GM21619 (cell line): Measurements from ENCODE around the gene CENPU.
"Not testable (repeated sequence)": the region's sequence is repeated elsewhere in the genome, so short reads cannot be mapped to it uniquely, and the experiment has no call there.

ENCODE experiments used
- ATAC-seq: cut with Tn5 transposase; IDR thresholded peaks from one replicate; pipeline ENCODE4 v1.9.1; 2021; ENCODE audit not compliant: unreplicated experiment

The CENPU gene

DNA sequence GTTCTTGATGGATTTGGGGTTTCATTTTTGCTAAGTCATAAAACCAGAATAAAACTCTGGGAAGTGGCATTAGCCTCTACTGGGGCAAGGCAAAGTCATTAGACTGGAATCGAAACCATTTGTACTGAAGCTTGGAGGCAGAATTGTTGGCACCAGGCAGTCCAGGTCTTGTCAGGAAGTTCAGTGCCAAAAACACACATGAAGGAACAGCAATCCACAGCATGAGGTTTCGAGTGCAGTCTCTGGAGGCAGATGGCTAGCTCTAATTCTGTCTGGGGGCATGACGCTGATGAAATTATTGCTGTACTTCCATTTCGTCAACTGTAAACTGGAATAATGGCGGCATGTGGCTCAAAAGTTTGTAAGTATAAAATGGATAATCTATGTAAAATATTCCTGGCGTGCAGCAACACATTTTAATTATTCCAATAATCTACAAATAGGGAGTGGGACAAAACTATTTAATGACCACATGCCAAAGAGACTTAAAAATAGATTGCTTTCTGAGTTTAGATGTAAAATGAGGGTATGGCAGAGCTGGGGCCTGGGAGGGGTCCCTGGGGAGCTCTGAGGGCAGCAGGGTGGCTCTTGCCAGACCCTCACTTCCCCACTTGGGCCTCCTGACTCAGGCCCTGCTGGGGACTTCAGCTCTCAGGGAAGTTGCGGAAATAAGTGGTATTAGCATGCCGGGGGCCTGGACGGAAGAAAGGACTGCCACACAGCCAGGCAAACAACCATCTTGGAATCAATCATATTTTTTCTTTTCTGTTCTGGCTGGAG is 18.8 kb upstream of the CENPU start:
- ATAC-seq: no peak

DNA sequence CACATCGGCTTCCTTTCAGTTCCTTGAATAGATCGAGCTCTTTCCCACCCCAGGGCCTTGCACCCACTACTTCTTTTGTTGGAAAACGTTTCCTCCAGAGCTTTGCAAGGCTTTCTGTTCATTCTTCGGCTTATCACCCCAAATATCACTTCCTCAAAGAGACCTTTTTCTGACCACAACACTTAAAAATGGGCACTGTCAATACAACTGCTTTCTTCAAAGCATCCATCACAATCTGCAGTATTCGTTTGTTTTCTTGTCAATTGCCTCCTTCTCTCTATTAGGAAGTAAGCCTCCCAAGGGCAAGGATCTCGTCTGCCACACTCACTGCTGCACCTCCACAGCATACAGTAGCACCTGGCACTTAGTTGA is 17.7 kb upstream of the CENPU start:
- no peak for ATAC-seq

DNA sequence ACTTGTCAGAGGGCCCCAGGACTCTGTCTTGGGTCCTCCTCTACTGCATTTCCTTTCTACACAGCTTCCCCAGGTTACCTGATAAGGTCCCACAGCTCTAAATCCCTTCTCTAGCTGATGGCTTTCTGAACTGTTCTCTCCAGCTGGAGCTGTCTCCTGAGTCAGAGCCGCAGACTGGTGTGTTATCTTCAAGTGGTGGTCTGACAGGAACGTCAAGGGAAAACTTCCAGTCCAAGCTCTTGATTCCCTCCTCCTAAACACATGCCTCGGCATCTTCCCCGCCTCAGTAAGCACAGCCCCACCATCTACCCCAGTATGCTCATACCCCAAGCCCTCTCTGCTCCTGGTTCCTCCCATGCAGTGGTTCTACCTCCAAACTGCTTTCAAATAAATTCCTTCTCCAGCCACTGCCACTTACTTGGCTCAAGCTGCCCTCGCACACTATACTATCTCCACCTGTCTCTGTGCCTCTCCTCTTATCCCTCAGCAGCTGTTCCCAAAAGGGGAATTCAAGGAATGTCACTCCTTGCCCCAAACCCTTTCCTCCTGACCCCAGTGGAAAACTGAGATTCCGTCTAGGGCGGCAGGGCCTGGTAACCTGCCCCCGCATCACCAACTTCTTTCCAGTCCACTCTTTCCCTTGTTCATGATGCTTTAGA is 17.2 kb upstream of the CENPU start:
- ATAC-seq: no peak

DNA sequence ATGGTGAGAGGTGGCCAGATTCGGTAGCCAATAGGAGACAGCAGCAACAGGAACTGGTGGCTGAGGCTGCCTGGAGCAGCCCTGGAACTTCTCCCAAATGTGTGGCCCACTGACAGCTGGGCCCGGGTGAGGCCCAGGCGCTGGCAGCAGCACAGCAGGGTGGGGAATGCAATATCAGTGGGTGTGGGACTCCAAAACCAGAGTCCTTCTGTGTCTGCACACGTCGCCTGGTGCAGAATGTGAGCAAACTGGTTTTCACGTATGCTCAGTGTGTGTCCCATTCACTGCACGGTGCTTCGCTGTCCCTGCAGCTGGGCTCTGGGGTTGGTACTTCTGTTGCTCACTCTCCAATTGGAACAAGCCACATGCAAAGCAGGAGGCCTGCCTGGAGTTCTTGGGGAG is 14.4 kb upstream of the CENPU start:
- no peak for ATAC-seq

DNA sequence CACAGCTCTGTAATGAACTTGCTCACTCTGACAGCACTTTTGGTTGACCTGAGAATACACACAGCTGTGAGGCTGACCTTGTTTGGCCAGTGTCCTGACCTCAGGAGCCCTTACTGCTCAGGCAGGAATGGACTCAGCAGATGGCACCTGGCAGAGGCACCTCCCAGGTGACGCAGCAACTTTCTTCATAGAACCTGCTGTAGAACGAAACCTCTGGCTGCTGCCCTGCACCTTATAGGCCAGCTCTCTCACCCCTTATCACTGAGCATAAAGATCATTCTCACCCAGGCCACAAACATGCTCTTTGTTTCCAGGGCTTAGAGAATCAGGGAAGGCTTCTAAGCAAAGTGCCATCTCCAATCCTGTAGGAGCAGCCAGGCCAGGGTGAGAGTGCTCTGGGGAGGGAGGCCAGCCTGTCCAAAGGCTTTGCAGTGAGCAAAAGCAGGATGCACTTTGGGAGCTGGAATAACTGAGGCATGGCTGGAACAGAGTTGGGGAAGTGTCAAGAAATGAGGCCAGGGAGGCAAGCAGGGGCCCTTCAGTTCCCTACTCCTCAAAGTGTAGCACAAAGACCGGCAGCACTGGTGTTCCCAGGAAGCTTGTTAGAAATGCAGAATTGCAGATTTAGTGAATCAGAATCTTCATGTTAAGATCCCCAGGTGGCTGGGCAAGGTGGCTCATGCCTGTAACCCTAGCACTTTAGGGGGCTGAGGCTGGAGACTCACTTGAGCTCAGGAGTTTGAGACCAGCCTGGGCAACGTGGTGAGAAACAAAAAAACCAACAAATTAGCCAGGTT is 13.3 kb upstream of the CENPU start:
- no peak for ATAC-seq

DNA sequence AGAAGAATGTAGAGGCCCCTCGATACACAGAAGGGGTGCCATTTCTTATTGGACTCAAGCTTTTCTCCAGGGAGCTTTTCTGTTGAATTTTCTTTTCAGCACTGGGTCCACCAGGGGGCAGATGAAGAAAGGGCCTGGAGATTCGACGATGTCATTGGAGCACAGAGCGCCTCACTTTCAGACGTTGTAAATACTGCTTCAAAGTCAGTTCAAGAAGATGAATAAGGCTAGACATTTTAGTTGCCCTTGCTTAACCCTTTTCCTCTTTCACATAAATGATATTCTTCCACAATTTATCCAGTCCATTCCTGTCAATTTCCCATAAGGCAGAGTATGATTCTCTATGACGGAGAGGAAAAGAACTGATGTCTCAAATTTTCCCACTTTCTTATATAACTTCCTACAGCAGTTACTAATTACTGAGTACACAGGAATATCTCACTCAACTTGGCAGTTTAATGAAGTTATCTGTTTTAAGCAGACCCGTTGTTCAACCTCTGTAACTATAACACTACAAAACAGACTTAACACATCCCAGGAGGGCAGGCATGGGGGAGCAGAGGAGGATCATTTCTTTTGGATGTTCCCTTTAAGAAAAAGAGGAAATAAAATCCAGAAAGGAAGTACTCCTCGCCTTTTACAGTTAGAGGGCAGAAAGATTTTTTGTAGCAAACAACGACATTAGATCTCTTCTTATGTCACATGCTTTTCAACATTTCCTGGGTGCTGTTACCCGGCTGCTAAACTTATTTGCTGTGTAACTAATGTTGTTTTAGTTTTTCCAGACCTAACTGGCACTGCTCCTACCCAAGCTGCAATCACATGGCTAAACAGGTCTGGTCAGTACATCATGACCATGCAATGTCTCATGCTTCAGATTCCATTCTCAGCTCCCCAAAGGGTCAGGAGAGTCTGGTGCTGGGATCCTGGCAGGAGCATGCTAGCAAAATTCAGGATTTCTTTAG is 12.2 kb upstream of the CENPU start:
- no peak for ATAC-seq

DNA sequence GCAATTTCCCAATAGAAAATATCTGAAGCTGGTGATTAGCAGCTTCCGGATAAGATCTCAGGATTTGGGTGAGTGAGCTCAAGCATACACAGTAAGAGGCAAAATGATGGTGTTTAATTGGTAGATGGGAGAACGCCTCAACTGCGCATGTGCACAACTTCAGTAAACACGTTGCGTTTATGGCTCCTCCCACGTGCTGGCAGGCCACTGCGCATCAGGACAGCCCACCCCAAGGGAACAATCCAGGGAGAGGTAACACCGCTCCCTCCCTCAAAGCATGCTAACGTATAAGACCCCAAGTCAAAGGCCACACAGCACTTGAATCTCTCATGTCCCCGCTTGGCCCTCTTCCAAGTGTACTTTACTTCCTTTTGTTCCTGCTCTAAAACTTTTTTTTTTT is 10.3 kb upstream of the CENPU start:
- ATAC-seq: no peak

DNA sequence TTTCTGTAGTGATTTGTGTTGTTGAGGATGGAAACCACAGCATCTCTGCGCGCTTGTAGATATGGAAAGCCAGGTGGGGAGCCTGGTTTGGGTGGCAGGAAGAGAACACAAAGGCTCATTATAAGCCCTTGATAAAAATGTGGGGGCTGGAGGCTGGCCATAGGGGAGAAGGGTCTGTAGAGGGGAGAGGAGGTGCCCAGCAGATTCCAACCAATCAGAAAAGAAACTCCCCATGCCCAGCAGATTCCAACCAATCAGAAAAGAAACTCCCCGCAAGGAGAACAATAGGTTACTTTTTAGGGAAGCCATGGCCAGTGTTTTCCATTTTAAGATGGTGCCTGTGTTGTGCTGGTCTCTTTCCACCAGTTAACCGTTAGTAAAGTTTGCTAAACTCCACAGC is 9.8 kb upstream of the CENPU start:
- no peak for ATAC-seq

DNA sequence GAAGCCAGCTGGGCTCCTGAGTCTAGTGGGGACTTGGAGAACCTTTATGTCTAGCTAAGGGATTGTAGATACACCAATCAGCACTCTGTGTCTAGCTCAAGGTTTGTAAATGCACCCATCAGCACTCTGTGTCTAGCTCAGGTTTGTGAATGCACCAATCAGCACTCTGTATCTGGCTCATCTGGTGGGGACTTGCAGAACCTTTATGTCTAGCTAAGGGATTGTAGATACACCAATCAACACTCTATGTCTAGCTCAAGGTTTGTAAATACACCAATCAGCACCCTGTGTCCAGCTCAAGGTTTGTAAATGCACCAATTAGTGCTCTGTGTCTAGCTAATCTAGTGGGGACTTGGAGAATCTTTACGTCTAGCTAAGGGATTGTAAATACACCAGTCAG is 7.8 kb upstream of the CENPU start:
- ATAC-seq: not testable (repeated sequence)

DNA sequence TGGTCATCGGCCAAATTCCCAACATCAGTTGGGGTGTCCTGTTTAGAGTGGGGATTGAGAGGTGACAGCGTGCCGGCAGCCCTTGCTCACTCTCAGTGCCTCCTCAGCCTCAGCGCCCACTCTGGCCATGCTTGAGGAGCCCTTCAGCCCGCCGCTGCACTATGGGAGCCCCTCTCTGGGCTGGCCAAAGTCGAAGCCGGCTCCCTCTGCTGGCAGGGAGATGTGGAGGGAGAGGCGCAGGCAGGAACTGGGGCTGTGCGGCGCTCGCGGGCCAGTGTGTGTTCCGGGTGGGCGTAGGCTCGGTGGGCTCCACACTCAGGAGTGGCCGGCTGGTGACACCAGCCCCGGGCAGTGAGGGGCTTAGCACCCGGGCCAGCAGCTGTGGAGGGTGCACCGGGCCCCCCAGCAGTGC is 7.1 kb upstream of the CENPU start:
- no peak for ATAC-seq

DNA sequence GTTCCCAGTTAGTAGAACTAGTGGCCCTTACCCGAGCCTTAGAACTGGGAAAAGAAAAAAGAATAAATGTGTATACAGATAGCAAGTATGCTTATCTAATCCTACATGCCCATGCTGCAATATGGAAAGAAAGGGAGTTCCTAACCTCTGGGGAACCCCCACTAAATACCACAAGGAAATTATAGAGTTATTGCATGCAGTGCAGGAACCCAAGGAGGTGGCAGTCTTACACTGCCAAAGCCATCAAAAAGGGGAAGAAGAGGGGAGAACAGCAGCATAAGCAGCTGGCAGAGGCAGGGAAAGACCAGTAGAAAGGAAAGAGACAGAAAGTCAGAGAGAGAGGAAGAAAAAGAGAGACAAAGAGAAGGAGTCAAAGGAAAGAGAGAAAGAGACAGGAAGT is 5.7 kb upstream of the CENPU start:
- ATAC-seq: not testable (repeated sequence)

DNA sequence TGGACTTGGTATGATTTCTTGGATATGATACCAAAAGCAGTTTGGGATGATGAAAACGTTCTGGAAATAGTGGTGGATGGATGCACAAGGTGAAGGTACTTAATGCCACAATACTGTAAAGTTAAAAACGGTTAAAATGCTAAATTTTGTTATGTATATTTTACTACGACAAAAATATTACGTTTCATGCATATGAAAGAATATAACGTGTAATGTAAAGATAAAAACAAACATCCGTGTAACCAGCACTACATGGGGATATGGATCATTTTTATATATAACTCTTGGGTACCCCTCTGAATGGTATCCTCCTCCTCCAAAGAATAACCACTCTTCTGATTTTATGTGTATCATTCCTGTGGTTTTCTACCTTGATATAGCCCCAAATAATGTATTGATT is 862 bp upstream of the CENPU start:
- ATAC-seq: no peak

DNA sequence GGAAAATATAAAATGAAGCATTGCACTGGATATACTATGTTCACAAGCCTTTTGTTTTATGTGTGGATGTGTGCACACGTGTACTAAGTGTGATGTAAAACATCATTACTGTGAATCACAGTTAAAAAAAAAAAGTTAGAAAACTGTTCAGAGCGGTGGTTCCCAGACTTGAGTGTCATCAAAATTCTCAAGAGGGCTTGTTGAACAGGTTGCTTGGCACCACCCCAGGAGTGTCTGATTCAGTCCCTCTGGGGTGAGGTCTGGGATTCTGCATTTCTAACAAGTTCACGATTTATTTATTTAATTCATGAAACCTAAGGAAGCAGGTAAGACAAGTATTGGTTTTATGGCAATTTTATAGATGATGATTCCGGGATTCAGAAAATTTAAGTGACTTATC is 1.8 kb downstream of the CENPU start:
- ATAC-seq: no peak

DNA sequence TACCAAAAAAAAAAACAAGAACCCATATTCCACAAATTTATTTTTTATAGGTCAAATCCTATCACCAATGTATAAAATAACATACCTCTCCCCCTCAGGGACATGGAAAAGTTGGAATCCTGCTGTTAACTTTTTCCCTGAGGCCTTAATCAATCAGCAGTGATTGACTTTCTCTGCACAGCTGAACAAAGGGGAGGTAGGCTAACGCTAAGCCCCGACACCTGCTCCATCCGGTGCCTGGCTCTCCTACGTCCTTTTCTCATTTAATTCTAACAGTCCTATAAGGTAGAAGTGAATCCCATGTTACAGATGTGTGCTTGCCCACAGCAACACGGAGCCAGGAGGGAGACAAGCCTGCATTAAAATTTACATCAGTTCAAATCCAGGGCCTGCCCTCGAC is 2.8 kb downstream of the CENPU start:
- ATAC-seq: no peak

DNA sequence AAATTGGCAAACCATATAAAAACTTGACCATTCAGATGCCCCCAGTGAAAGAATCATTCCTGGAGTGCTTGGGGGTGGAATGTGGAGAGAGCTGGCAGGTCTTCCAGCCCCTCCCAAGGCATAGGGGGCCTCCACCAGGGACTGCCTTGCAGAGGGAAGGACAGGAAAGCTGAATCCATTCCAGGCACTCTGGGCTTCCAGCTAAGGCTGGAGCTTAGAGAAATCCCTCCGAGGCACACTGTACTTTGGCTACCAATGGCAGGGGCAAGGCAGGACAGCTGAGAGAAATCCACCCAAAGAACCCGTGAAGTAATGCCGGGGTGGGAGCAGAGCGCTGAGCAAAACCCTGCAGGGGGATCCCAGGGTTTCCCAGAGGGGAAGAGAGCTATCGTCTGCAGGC is 4.0 kb downstream of the CENPU start:
- ATAC-seq: no peak

DNA sequence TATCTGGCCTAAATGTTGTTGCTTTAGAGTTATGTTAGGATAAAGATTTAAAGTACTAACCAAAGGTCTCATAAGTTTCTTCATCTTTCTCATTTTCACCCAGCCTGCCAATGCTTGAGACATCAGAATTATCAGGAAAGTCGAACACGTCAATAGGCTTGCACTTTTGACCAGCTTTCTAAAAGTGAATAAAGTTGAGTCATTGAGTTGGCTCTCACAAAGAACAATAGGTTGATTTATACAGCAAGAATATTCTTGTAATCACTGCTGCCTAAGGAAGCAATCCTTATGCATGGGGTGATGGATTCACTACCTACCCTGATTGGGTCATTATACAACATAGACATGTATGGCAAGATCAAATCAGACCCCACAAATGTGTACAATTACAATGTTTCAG is 5.0 kb downstream of the CENPU start:
- ATAC-seq: no peak

DNA sequence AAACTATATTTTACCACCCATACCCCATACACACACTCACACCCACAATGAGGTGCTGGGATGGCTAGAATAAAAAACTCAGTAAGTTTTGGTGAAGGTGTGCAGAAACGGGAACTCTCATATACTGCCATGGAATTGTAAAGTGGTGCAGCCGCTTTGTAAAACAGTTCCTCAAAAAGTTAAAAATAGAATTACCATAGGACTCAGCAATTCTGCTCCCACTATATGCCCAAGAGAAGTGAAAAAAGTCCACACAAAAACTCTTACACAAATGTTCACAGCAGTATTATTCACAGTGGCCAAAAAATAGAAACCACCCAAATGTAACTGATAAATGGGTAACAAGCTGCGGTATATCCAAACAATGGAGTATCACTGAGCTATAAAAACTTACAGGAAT is 6.5 kb downstream of the CENPU start:
- no peak for ATAC-seq

DNA sequence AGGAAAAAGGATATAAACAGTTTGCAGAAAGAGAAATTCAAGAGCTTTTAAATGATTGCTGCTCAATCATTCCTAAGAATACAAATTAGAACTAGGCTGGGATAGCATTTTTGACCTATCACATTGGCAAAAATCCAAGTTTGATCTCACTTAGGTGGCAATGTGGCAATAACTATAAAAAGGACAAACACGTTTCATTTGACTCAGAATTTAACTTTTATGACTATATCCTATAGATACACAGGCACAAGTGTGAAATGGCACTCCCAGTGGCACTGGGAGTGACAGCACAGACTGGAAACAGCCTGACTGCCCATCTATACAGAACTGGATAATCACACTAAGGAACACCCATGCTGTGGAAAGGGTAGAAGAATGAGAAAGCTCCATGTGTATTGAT is 11.1 kb downstream of the CENPU start:
- no peak for ATAC-seq

DNA sequence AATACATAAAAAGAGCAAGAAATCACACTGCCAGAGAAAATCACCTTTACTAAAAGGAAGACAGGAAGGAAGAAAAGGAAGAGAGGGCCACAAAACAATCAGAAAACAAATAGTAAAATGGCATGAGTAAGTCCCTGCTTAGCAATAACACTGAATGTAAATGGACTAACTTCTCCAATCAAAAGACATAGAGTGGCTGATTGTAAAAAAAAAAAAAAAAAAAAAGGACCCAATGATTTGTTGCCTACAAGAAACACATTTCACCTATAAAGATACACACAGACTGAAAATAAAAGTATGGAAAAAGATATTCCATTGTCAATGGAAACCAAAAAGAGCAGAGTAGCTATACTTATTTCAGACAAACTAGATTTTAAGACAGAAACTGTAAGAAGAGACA is 12.6 kb downstream of the CENPU start:
- ATAC-seq: no peak

DNA sequence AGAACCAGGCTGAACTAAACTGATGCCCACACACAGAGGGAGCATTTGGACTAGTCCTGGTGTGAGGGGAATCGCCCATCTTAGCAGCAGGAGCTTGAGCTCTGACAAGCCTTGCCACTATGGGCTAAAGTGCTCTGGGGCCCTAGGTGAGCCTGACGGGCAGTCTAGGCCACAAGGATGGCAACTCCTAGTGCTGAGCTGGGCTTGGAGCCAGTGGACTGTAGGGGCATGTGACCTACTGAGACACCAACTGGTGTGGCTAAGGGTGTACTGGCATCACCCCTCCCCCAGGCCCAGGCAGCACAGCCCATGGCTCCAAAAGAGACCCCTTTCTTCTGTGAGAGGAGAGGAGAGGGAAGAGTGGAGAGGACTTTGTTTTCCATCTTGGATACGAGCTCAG is 14.5 kb downstream of the CENPU start:
- no peak for ATAC-seq

DNA sequence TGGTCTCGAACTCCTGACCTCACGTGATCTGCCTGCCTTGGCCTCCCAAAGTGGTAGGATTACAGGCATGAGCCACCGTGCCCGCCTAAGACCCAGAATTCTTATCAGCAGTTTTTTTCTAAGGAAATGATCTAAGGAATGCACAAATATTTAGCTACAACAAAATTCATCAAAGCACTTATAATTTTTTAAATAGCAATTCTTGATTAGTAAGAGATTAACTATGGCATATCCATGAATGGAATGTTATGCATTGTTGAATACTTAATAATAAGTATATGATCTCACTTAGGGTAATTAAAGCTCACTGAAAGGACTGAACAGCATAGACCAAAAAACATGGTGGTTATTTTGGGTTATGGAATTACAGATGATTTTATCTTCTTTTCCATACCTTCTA is 18.4 kb downstream of the CENPU start:
- no peak for ATAC-seq
